Endothelial cell of umbilical vein (primary cell): ENCODE data around the gene RASA2. TPM values are rescaled to one million over a fixed set of nuclear protein-coding genes. Genes with fewer than 3 reads are reported as not detected.

Experiments used
- BruUV-seq: library from RNA; stranded (reverse); fragments of 400-500 nt; replicated peaks from 2 replicates; lab custom pipeline; 2021; lab: Mats Ljungman, UMichigan
- CTCF ChIA-PET: fragments of 300-600, 350-600 bp; sonication (Branson Sonifier 250); formaldehyde crosslinking; loops from one replicate; lab custom pipeline; 2021; ENCODE audit warnings: antibody characterized with exemption, inconsistent platforms; lab: Charles Lee
- POLR2A ChIA-PET: fragments of 300-600, 350-600 bp; sonication (Branson Sonifier 250); formaldehyde crosslinking; loops from one replicate; lab custom pipeline; 2021; ENCODE audit warnings: antibody characterized with exemption, inconsistent platforms; lab: Charles Lee
- DNase-seq: peaks from one replicate; pipeline ENCODE4 v3.0.0-alpha.2; 2011; ENCODE audit warnings: low read depth, low spot score
- FAIRE-seq: peaks from 2 replicates; lab custom pipeline; 2011; peaks lifted over from hg19 to GRCh38; lab: Jason Lieb, UNC
- H2AFZ ChIP-seq: 2 replicates; pipeline ENCODE4 v1.6.0; 2012; ENCODE audit warnings: low read depth, low read length, control low read depth, inconsistent platforms
- H3K27ac ChIP-seq: 2 replicates; pipeline ENCODE4 v1.5.1; 2011; ENCODE audit warnings: low read depth, mild to moderate bottlenecking, control low read depth, low read length, moderate library complexity; ENCODE audit not compliant: insufficient read depth
- H3K27me3 ChIP-seq, 2 experiments: 2 replicates each; pipeline versions ENCODE4 v1.6.0 to v1.6.1; 2011; ENCODE audit warnings: low read length in 2 of 2, mixed read lengths in 1 of 2; ENCODE audit not compliant: control insufficient read depth in 2 of 2, insufficient read depth in 2 of 2
- H3K36me3 ChIP-seq, 2 experiments: 2 replicates in 1 of 2; 3 replicates in 1 of 2; pipeline ENCODE4 v1.5.1; 2011; ENCODE audit warnings: low read length in 2 of 2, mild to moderate bottlenecking in 1 of 2, moderate library complexity in 1 of 2; ENCODE audit not compliant: control insufficient read depth in 2 of 2, insufficient read depth in 2 of 2; ENCODE audit errors: extremely low read depth in 1 of 2
- H3K4me1 ChIP-seq: 3 replicates; pipeline ENCODE4 v1.5.1; 2011; ENCODE audit warnings: mild to moderate bottlenecking, low read length; ENCODE audit not compliant: control insufficient read depth, insufficient read depth; ENCODE audit errors: extremely low read depth
- H3K4me2 ChIP-seq: 2 replicates; pipeline ENCODE4 v1.6.1; 2011; ENCODE audit warnings: low read length, control low read depth, mixed read lengths; ENCODE audit not compliant: insufficient read depth
- H3K4me3 ChIP-seq, 3 experiments: fragments of 200-600 bp in 1 of 3; sonication (generic), shearing (Covaris generic) in 1 of 3; replicated peaks in 1 of 3; 2 replicates each; pipeline ENCODE4 v1.5.1; 2011 to 2016; ENCODE audit warnings: control low read depth in 3 of 3, low read length in 3 of 3, mild to moderate bottlenecking in 2 of 3, inconsistent platforms in 1 of 3, low read depth in 1 of 3, moderate library complexity in 1 of 3; ENCODE audit not compliant: insufficient read depth in 1 of 3
- H3K79me2 ChIP-seq: 2 replicates; pipeline ENCODE4 v1.6.0; 2012; ENCODE audit warnings: low read length, inconsistent platforms; ENCODE audit not compliant: control insufficient read depth, insufficient read depth
- H3K9ac ChIP-seq: replicated peaks from 2 replicates; pipeline ENCODE3; 2011; ENCODE audit warnings: low read length, control low read depth; ENCODE audit not compliant: insufficient read depth; ENCODE audit errors: extremely low read depth
- H3K9me1 ChIP-seq: replicated peaks from 3 replicates; pipeline ENCODE4 v1.6.0; 2011; ENCODE audit warnings: mild to moderate bottlenecking, low read length; ENCODE audit not compliant: control insufficient read depth, insufficient read depth; ENCODE audit errors: extremely low read depth
- H3K9me3 ChIP-seq: replicated peaks from 2 replicates; pipeline ENCODE4 v1.5.1; 2012; ENCODE audit warnings: low read length, inconsistent platforms; ENCODE audit not compliant: control insufficient read depth, insufficient read depth
- H4K20me1 ChIP-seq: replicated peaks from 2 replicates; pipeline ENCODE3; 2011; ENCODE audit warnings: mild to moderate bottlenecking, low read length; ENCODE audit not compliant: control insufficient read depth, insufficient read depth; ENCODE audit errors: extremely low read depth
- EZH2 ChIP-seq: IDR thresholded peaks from 2 replicates; pipeline ENCODE4 v1.6.1; 2012; ENCODE audit warnings: borderline replicate concordance, low read depth, mild to moderate bottlenecking, moderate library complexity, low read length, inconsistent platforms; ENCODE audit not compliant: severe bottlenecking
- FOS ChIP-seq: IDR thresholded peaks from 2 replicates; pipeline ENCODE4 v1.6.1; 2011; ENCODE audit warnings: mild to moderate bottlenecking, low read length, moderate library complexity, borderline replicate concordance; ENCODE audit not compliant: insufficient read depth
- GATA2 ChIP-seq: IDR thresholded peaks from 2 replicates; pipeline ENCODE4 v1.7.0; 2011; ENCODE audit warnings: low read depth, mild to moderate bottlenecking, moderate library complexity, mixed read lengths, low read length; ENCODE audit not compliant: insufficient read length, insufficient read depth
- JUN ChIP-seq: IDR thresholded peaks from 2 replicates; pipeline ENCODE4 v1.6.1; 2011; ENCODE audit warnings: borderline replicate concordance, low read depth; ENCODE audit not compliant: insufficient read length, insufficient read depth
- MYC ChIP-seq: IDR thresholded peaks from one replicate; pipeline ENCODE4 v1.6.1; 2011; ENCODE audit warnings: mild to moderate bottlenecking, low read depth, low read length
- POLR2A ChIP-seq: IDR thresholded peaks from 2 replicates; pipeline ENCODE4 v1.6.1; 2012; ENCODE audit warnings: low read depth, mild to moderate bottlenecking, control low read depth, low read length
- POLR2AphosphoS5 ChIP-seq: IDR thresholded peaks from 2 replicates; pipeline ENCODE4 v1.6.1; 2012; ENCODE audit warnings: low read depth, mild to moderate bottlenecking, control low read depth, low read length, moderate library complexity; ENCODE audit not compliant: insufficient read depth
- dilution Hi-C: fragments of 300-500 bp; cut with MboI; formaldehyde crosslinking; loops from one replicate; pipeline ENCODE4 v1.15.0; 2019; ENCODE audit warnings: low sequenced_read_pairs; ENCODE audit not compliant: extremely low pct_ligation_motif_present
- intact Hi-C: fragments of 100-400 bp; cut with micrococcal nuclease; formaldehyde crosslinking; loops from one replicate; pipeline ENCODE4 v1.10.0; 2022
- polyA plus RNA-seq, 4 experiments: library from polyadenylated mRNA; depleted of rRNA in 3 of 4; stranded (reverse) in 3 of 4; unstranded in 1 of 4; fragments of >200 nt; gene quantifications; 2 replicates each; pipeline versions ENCODE4 v1.2.1 to v1.2.3, GENCODE V29; 2011 to 2012; ENCODE audit warnings: missing spikeins in 1 of 4
- total RNA-seq: library from RNA; stranded (reverse); gene quantifications from 2 replicates; pipeline ENCODE4 v1.2.3, GENCODE V29; 2021
- TF ChIP-seq, protein P1 (sequence below): IDR thresholded peaks from 2 replicates; pipeline ENCODE4 v1.6.1; 2011; ENCODE audit not compliant: insufficient read depth, insufficient read length
- TF ChIP-seq, protein P2 (sequence below), 2 donors: IDR thresholded peaks; 1 replicate in 1 of 2; 2 replicates in 1 of 2; pipeline ENCODE4 v1.5.1; 2011; ENCODE audit warnings: low read length in 2 of 2, mild to moderate bottlenecking in 2 of 2, moderate library complexity in 2 of 2, control low read depth in 1 of 2, inconsistent platforms in 1 of 2, low read depth in 1 of 2; ENCODE audit not compliant: insufficient read depth in 1 of 2; ENCODE audit errors: extremely low read depth in 1 of 2

Gene RASA2
- total and polyA plus RNA-seq, 2 donors (not counting 3 experiments of a cell fraction or from before 2014, with no cell fraction given) = 3.1 to 20.2 TPM

- POLR2A ChIA-PET = interaction anchor here (1.1 to 1.3 kb wide), 3 partner anchors 8 to 118 kb away, joined by 3 to 4 read pairs (median 3); no protein-coding TSS in a partner anchor
- FAIRE-seq (peak; percentile 74), DNase-seq (peak; percentile 90)
- peak; percentile 59 for TF ChIP-seq JUN
- no peak for TF ChIP-seq EZH2
- peak; percentile 77 for TF ChIP-seq POLR2AphosphoS5
- TF ChIP-seq, protein P1, sequence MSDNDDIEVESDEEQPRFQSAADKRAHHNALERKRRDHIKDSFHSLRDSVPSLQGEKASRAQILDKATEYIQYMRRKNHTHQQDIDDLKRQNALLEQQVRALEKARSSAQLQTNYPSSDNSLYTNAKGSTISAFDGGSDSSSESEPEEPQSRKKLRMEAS = no peak
- peak; percentile 94 for TF ChIP-seq FOS
- no peak for TF ChIP-seq POLR2A
- peak; percentile 75 for TF ChIP-seq GATA2
- TF ChIP-seq, protein P2, sequence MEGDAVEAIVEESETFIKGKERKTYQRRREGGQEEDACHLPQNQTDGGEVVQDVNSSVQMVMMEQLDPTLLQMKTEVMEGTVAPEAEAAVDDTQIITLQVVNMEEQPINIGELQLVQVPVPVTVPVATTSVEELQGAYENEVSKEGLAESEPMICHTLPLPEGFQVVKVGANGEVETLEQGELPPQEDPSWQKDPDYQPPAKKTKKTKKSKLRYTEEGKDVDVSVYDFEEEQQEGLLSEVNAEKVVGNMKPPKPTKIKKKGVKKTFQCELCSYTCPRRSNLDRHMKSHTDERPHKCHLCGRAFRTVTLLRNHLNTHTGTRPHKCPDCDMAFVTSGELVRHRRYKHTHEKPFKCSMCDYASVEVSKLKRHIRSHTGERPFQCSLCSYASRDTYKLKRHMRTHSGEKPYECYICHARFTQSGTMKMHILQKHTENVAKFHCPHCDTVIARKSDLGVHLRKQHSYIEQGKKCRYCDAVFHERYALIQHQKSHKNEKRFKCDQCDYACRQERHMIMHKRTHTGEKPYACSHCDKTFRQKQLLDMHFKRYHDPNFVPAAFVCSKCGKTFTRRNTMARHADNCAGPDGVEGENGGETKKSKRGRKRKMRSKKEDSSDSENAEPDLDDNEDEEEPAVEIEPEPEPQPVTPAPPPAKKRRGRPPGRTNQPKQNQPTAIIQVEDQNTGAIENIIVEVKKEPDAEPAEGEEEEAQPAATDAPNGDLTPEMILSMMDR (IDR thresholded peaks at IDR 0.05; ENCODE audit: extremely low read depth in 1 of 2, insufficient read depth in 1 of 2, low read depth in 1 of 2, low read length in 2 of 2) = no peak
- no peak for TF ChIP-seq MYC
- no peaks in the 10 kb centered on the region for H3K27me3 ChIP-seq
- H3K36me3 ChIP-seq = no peaks in the 10 kb centered on the region
- H2AFZ ChIP-seq = peak overlapping the region; percentile 44
- peaks cover 3% of the 10 kb centered on the region for H4K20me1 ChIP-seq
- H3K9me3 ChIP-seq = no peaks in the 10 kb centered on the region
- CTCF ChIA-PET = interaction anchor here (1.4 to 3.3 kb wide), 3 partner anchors 21 to 75 kb away, joined by 3 to 20 read pairs (median 4); no protein-coding TSS in a partner anchor
- no peaks in the 10 kb centered on the region for H3K9me1 ChIP-seq
- H3K79me2 ChIP-seq = peaks cover 39% of the 10 kb centered on the region
- peak overlapping the region; percentile 82 for H3K27ac ChIP-seq
- peak overlapping the region; percentile 82 for H3K4me2 ChIP-seq
- H3K4me3 ChIP-seq = peak overlapping the region; percentile 38 to 98 (median 64)
- H3K9ac ChIP-seq = peak overlapping the region; percentile 77
- H3K4me1 ChIP-seq = peaks cover 46% of the 10 kb centered on the region
- dilution Hi-C loops (no loop called here), intact Hi-C loops (loop anchor here (2.0 kb wide), 2 partner anchors 71 to 75 kb away; no protein-coding TSS in a partner anchor)
- BruUV-seq = TSS peak; percentile 63
These were observed 959 bp upstream of the RASA2 start for GRCh38 chr3:141485641-141486495.
